Hematopoietic multipotent progenitor cell treated with erythropoietin and hydrocortisone succinate and interleukin-3 and kit ligand, for 4 days (in vitro differentiated cells): ENCODE measurements around the gene NOS2.
"Not testable (repeated sequence)": the region's sequence is repeated elsewhere in the genome, so short reads cannot be mapped to it uniquely, and the experiment has no call there.

ENCODE experiments used
- DNase-seq: peaks from one replicate; pipeline ENCODE4 v3.0.0-alpha.2; 2015

Gene NOS2

DNA sequence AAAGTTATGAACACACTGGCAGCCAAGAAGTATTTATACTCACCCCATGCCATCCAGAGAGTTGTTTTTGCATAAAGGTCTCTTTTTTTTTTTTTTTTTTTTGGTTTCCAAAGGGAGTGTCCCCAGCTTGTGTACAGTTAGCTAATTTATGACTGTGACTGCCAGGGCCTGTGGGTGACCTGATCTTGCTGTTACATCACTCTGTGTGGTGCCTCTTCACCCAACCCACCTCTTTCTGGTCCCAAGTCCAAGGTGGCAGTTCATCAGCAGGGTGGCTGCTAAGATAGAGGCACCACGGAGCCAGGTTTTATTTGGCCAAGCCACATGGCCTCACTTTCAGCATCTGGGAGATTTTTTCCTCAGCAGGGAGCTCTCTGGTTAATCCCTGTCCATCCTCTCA, at the start of gene NOS2:
TSS of gene NOS2 (minus strand) at position 8 of the 400 bp plus-strand sequence. CDS start 1,720 bp downstream, outside the sequence.
- no peak for DNase-seq

DNA sequence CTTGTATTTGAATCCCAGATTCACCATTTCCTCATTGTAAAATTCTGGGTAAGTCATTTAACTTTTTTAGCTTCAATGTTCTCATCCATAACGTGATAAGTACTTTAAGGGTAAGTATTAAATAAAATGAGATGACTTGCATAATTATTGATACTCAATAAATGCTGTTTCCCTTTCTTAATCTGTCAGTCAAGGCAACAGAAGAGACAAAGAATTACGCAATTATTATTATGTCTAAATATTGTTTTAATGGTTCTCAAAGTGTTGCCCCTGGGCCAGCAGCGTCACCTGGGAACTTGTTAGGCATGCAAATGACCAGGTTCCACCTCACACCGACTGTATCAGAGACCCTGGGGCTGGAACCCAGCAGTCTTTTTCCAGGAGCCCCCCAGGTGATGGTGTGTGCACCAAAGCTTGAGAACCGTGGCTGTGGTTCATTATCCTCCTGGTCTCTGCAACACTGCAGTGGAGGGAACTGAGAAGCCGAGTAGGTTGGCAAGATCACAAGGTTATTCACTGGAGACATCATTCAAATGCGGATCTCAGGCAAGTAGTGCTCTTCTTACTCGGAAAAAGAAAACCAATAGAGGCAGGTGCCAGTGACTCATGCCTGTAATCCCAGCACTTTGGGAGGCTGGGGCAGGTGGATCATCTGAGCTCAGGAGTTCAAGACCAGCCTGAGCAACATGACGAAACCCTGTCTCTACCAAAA, 49.3 kb upstream of the NOS2 start:
- DNase-seq, result no peak

DNA sequence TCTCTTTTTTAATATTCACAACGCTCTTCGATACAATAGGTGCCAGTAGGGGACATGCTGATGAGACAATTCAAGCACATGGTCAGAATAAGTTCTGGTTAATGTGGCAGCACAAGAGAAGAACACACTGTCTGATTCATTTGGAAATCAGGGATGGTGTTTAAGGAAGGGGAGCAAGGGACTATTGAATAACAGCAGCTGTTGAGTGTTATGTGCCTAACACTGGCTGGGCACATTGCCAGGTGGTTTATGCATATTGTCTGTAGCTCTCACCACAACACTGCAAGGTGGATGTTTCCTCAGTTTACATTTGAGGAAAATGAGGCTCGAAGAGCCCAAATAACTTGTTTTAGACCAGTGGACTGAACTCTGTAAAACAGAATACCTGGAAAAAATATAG, 48.6 kb upstream of the NOS2 start:
- peak; percentile 9 for DNase-seq

DNA sequence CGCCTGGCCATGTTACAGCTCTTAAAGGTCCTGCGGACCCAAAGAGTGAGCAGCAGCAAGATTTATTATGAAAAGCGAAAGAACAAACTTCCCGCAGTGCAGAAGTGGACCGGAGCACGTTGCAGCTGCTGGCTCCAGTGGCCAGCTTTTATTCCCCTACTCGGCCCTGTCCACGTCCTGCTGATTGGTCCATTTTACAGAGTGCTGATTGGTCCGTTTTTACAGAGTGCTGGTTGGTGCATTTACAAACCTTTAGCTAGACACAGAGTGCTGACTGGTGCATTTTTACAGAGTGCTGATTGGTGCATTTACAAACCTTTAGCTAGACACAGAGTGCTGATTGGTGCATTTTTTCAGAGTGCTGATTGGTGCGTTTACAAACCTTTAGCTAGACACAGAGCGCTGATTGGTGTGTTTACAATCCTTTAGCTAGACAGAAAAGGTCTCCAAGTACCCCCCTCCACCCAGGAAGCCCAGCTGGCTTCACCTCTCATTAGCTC, 46.5 kb upstream of the NOS2 start:
- not testable (repeated sequence) for DNase-seq

DNA sequence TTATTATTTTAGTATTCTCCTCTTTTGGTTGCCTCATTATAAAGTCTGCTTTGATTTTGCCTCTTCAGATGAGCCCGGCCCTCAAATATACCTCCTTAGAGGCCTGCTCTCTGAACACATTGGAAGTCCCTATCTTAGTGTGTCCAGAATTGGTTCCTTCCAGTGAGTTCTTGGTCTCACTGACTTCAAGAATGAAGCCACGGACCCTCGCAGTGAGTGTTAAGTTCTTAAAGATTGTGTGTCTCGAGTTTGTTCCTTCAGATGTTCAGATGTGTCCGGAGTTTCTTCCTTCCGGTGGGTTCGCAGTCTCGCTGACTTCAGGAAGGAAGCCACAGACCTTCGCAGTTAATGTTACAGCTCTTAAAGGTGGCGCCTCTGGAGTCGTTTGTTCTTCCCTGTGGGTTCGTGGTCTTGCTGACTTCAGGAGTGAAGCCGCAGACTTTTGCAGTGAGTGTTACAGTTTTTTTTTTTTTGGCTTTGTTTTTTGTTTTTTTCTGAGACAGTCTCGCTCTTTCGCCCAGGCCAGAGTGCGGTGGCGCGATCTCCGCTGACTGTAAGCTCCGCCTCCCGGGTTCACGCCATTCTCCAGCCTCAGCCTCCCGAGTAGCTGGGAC, 45.8 kb upstream of the NOS2 start:
- DNase-seq, result peak; percentile 61

DNA sequence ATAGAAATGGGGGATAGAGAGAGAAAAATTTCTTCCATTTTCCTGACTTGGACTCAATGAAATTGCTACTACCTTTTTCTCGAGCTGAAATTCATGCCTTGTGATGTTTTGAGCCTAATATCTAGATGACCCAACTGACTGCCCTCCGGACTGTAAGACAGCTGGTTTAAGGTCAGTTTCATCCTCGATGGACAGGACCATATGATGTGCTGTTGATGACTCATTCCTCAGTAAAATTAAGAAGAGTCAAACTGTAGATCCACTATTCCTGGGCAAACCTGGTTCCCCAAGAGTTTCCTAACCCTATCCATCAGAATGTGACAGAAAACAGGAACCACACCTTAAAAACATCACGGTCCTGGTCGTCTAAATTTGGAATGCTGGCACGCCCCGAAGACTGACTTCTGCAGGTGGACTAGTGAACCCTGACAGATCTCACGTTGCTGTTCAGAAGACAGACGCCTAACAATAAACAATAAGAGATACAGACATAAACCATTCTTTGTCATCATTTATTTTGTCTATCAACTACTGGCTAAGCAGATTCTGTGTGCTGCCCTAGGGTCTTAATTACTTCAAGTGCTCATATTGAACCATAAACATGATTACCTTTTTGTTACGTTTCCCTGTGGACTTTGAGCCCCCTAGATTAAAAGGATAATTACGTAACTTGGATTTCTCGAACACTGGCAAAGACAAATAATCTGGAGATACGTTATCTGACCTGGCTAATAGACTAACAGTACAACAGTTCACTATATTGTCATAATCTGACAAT, 45.1 kb upstream of the NOS2 start:
- DNase-seq, result no peak

DNA sequence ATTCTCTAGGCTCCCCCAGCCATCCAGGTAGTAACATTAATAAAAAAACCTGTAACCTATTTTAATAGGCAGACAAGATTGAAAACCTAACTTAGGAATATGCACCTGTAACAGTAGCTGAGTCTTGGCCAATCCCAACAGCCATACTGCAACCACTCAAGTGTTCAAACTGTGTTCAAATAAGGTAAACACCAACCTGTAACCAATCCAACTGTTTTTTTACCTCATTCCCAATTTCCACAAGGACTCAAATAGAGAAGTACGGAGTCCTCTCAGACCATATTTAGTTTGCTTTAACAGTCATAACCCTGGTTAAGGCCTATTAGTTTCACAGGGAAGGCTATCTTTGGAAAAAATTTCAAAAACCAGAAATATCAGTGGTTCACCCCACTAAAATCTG, 40.4 kb upstream of the NOS2 start:
- DNase-seq, result no peak

DNA sequence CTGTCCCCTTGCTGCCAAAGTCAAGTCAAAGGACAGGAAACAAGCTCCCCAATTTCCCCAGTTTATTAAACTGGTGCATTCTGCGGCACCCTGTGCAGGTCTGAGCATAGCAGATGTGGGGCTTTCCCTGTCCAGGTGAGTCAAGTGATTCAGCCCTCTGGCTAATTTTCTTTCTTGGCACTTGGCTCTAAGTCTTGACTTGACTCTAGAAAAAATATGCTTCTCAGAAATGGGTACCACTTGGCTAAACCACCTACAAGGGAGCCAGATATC, 40.0 kb upstream of the NOS2 start:
- not testable (repeated sequence) for DNase-seq

DNA sequence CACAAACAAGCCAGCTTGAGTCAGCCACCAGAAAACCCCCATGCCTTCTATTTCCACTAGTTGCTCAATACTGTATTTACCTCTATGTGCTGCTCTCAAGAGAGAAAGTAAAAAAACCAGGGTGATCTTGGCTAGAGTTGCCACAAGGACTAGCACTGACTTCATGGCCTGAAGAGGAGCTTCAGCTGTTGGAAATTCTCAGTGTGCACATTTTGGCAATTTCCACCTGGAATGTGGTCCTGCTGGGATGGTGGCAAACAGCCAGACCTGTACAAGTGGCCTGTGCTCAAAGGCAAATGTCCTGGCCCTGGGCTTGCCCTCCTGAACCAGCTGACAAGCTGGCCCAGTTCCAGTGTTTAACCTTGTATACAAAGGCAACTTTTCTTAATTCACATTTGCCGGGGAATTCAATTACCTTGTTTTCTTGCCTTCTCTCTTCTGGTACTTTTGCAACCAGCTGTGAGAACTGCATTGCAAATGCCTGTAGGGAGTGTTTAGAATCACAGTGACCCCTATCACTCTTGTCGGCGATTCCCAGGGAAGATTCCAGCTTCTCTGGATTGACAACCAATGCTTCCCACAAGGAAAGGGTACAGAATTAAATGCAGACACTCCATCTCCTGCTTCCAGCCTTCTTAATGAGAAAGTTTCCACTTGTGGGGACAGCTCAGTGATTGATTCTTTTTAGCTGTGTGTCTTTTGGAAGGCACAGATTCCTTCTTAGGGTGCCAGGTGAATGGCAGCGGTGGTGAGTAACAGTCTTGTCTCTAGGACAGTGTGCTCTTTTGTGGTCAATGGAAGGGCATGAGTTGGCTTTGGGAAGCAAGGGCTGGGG, 39.5 kb upstream of the NOS2 start:
- not testable (repeated sequence) for DNase-seq

DNA sequence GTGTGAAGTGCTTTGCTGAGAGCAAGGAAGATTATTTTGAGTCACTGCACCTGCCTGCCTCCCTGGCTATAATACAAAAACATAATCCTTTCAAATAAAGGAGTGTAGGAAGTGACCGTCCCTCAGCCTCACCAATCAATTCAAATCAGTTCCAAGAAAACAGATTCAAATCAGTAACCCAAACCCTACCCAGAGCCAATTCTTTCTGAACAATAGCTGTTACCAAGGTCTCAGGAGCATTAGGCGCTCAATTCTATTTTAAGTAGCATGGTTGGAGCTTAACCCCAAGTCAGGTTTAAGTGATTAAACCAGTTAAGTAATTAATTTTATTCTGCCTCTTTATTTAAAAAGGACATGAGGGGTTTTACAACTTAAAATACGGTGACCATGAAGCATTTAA, 38.3 kb upstream of the NOS2 start:
- DNase-seq, result not testable (repeated sequence)

DNA sequence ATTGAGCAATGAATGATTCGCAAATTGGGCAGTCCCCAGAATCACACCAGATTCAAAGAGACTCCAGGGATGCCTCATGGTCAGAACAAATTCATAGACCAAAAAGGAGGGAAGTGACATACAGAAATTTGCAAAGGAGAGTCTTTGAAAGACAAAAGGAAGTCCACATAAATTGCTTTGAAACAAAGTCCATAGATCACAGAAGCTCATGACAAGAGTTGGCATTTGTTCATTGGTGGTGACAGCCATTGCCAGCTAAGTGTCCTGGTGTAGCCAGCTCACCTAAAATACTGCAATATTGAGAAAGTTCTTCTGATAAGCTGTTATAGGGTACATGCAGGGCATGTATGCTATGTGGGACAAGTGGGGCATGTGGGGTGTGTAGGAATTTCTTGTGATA, 37.4 kb upstream of the NOS2 start:
- not testable (repeated sequence) for DNase-seq

DNA sequence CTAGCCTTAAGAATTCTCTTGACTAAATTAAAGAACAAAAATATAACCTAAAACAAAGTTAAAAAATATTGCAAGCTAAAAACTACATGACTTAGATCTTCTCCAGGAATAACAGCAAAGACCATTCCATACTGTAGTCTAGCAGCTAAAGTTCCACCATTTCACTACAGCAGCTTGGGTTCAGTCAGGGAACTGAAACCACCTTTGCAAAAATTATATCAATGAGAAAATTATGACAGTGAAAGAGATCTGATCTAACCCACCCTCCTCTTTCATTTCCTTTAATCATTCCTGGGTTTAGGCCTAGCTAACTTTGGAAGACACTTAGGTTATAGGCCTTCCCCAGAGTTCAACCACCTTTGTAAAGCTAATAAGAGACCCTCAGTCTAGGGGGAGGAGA, 36.3 kb upstream of the NOS2 start:
- no peak for DNase-seq

DNA sequence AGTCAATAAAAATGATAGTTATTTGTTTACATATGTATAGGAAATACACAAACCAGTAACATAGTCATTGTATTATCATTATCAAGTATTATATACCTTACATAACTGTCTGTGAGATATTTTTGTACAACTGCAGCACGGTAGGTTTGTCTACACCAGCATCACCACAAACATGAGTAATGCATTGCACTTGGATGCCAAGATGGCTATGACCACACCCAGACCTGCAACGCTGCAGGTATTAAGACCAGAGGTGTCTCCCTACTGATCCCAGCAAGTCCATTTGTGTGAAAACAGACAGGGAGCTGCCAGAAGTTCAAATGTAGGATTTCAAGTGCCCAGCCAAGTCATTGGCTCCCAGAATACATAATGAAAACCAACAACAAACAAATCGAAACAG, 34.2 kb upstream of the NOS2 start:
- DNase-seq, result no peak

DNA sequence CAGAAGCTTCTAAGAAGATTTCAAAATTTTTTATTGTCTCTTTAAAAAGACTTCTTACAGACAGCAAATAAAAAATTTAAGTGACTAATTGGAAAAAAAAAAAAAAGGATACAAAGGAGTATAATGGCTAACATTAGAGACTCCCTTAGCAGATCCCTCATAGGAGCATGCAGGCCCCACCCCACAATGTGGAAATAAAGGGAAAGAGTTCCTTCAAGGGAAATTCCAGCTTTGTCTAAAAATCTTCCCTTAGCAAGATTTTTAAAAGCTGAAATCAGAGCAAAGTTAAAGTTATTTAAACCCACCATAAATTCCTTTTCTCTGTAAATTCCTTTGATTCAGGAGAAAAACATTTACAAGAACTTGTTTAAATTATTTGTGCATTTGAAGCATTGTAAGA, 32.5 kb upstream of the NOS2 start:
- no peak for DNase-seq

DNA sequence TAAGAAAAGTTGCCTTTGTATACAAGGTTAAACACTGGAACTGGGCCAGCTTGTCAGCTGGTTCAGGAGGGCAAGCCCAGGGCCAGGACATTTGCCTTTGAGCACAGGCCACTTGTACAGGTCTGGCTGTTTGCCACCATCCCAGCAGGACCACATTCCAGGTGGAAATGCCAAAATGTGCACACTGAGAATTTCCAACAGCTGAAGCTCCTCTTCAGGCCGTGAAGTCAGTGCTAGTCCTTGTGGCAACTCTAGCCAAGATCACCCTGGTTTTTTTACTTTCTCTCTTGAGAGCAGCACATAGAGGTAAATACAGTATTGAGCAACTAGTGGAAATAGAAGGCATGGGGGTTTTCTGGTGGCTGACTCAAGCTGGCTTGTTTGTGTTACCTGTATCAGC, 29.6 kb upstream of the NOS2 start:
- DNase-seq, result not testable (repeated sequence)

DNA sequence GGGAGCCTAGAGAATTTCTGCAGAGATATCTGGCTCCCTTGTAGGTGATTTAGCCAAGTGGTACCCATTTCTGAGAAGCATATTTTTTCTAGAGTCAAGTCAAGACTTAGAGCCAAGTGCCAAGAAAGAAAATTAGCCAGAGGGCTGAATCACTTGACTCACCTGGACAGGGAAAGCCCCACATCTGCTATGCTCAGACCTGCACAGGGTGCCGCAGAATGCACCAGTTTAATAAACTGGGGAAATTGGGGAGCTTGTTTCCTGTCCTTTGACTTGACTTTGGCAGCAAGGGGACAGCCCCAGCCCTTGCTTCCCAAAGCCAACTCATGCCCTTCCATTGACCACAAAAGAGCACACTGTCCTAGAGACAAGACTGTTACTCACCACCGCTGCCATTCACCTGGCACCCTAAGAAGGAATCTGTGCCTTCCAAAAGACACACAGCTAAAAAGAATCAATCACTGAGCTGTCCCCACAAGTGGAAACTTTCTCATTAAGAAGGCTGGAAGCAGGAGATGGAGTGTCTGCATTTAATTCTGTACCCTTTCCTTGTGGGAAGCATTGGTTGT, 28.9 kb upstream of the NOS2 start:
- not testable (repeated sequence) for DNase-seq

DNA sequence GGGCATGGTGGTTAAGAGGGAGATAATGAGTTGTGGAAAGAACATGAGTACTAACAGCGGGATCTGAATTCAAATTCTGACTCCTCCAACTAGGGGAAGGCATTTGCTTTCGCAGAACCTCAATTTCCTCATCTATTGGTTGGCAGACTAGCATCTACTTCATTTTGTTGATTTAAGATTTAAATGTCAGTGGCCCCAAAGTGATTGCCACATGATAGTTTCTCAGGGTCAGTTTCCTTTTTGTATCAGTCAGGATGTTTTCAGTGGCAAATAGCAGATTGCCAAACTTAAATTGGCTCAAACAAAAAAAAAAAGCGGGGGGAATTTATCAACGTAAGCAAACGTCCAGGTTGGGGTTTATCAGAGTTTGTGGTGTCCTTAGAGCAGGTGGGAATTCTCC, 25.1 kb upstream of the NOS2 start:
- DNase-seq, result no peak

DNA sequence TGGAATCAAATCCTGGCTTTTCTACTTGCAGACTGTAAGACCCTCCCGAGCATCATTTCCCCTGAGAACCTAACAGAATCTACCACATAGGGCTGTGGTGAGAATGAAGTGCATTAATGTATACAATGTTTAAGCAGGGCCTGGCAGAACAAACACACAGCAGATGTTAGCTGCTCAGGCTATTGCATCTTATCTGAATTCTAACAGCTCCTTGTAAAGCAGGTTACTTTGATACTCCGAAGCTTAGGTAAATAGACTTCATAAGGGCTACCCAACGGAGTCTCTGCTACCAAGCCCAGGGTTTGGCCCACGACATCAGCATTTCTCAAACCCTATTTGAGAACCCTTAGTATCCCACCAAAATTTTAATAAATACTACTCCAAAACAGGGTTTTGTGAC, 24.4 kb upstream of the NOS2 start:
- no peak for DNase-seq

DNA sequence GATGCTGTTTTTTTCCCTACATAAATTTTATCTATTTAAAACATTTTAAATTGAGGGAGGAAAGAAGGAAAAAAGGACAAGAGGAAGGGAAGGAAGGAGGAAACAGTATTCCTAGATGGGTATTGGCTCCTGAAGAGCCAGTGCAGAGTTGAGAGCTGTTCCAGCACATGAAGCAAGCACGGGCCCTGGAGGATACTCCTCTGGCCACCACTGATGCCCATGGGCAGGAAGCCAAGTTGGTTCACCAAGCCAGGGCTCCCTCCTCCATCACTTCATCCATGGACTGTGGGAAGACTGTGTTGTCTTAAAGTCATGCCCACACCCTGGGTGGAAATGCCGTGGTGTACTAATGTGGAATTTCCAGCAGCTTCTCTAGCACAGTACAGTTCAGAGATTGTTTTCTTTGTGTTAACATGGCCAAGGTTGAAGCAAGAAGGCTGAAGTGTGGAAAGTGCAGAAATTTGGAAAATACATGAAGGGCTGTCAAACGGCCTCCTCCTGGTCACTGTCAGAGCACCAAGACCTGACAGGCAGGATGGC, 23.9 kb upstream of the NOS2 start:
- no peak for DNase-seq

DNA sequence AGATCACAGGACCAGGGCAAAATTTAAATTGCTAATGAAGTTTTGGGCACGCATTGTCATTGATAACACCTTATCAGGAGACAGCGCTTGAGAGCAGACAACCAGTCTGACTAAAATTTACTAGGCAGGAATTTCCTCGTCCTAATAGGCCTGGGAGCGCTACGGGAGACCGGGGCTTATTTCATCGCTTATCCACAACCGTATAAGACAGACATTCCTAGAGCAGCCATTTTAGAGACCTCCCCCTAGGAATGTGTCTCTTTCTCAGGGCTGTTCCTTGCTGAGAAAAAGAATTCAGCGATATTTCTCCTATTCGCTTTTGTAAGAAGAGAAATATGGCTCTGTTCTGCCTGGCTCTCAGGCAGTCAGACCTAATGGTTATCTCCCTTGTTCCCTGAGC, 21.8 kb upstream of the NOS2 start:
- DNase-seq, result not testable (repeated sequence)

DNA sequence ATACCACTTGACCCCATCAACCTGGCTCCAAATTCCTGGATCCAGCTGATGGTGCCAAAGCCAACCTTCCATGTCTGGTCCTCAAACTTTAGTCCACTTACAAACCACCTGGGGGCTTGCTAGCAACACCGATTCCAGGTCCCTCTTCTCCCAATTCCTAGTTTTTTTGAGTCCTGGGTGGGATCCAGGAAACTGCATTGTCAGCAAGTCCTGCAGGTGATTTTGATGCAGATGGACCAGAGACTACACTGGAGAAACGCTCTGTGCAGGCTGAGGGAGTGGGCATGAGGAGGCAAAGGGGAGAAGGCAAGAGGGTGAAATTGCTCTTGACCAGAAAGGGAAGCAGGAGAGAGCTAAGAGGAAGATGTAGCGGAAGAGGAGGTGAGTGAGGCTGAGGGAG, 21.0 kb upstream of the NOS2 start:
- DNase-seq, result no peak

DNA sequence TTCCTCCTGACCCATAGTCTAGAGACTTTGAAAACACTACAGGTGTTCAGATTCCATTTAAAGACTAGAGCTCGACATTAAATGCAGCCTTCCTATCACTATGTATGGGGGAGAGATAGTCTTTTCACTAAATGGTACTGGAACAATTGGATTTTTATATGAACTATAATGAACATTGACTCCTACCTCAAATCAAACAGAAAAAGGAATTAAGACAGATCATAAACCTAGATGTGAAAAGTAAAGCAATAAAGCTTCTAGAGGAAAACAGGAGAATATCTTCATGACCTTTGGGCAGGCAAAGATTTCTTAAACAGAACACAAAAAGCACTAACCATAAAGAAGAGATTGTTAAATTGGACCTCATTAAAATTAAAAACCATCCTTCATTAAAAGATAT, 18.8 kb upstream of the NOS2 start:
- DNase-seq, result no peak
